Testis (tissue), 3 donors: ENCODE results near the gene GUCA1C. TPM values are rescaled to one million over a fixed set of nuclear protein-coding genes. Genes with fewer than 3 reads are reported as not detected.

ENCODE experiments used
- DNase-seq: peaks from one replicate; pipeline ENCODE4 v3.0.0-alpha.2; 2019
- H3K27ac ChIP-seq, 2 donors: fragments of 200-600 bp; sonication (generic); one replicate each; pipeline ENCODE4 v1.5.1; 2019
- H3K27me3 ChIP-seq: fragments of 200-600 bp; sonication (generic); one replicate; pipeline ENCODE4 v1.5.1; 2019
- H3K36me3 ChIP-seq: fragments of 200-600 bp; sonication (generic); one replicate; pipeline ENCODE4 v1.5.1; 2017; ENCODE audit warnings: low read depth; ENCODE audit errors: missing control alignments
- H3K4me1 ChIP-seq: fragments of 200-600 bp; sonication (generic); one replicate; pipeline ENCODE4 v1.5.1; 2019
- H3K4me3 ChIP-seq, 2 donors: fragments of 200-600 bp; sonication (generic); one replicate each; pipeline ENCODE4 v1.5.1; 2017 to 2019
- H3K9me3 ChIP-seq: fragments of 200-600 bp; sonication (generic); one replicate; pipeline ENCODE4 v1.5.1; 2017
- POLR2A ChIP-seq: fragments of 450-650 bp; IDR thresholded peaks from one replicate; pipeline ENCODE4 v1.6.1; 2017; ENCODE audit warnings: antibody characterized with exemption, mild to moderate bottlenecking, moderate library complexity
- WGBS, 2 donors: methylation state at CpG; one replicate each; pipeline ENCODE4 v1.1.5; 2018; 5-methylcytosine and 5-hydroxymethylcytosine counted together
- intact Hi-C: fragments of 100-400 bp; cut with DNase I; formaldehyde crosslinking; loops from one replicate; pipeline ENCODE4 v1.15.1; 2023; ENCODE audit warnings: low total_unique reads
- polyA plus RNA-seq: library from polyadenylated mRNA; stranded (reverse); fragments of 350-450 nt; fragmentation: Illumina TruSeq; extraction: RNeasy Lipid Tissue Mini Kit (QIAGEN cat#74804); gene quantifications from one replicate; pipeline ENCODE4 v1.2.3, GENCODE V29; 2014; ENCODE audit warnings: low read depth, low replicate concordance; ENCODE audit not compliant: insufficient read depth
- total RNA-seq, 2 donors: library from RNA; depleted of rRNA; stranded (reverse); fragments of >200 nt; gene quantifications; one replicate each; pipeline ENCODE4 v1.2.3, GENCODE V29; 2016
- TF ChIP-seq, protein P1 (sequence below), 3 experiments: fragments of 450-650 bp in 2 of 3; fragments of 200-600 bp in 1 of 3; sonication (generic) in 1 of 3; IDR thresholded peaks; one replicate each; pipeline ENCODE4 v1.5.1; 2016 to 2019; ENCODE audit warnings: antibody characterized with exemption in 3 of 3, mild to moderate bottlenecking in 2 of 3, moderate library complexity in 1 of 3

GUCA1C gene
- total and polyA plus RNA-seq, 3 donors from 2014 or later, result 0.87 to 2.0 (median 1.1) TPM

DNA sequence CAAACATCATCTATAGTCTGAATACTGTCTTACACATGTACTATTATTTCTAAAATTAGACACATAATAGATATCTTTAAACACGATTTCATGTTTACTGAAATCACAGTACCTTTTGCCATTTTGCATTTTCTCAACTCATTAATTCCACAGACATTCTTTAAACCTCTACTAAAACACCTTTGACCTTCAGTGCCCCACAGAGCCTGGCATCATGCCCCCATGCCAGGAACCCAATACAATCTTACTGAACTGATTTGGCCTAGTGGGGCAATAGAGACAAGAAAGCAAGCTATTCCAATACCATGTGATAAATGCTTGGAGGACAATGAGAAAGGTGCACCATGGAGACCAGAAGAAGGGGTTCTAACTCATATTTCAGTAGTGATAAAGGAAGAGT is 19.3 kb upstream of the GUCA1C start:
- no peaks in the 10 kb centered on the region for H3K27me3 ChIP-seq
- H3K27ac ChIP-seq, result no peak overlapping the region
- H3K4me1 ChIP-seq, result no peaks in the 10 kb centered on the region
- intact Hi-C loops, result no loop called here
- no peaks in the 10 kb centered on the region for H3K9me3 ChIP-seq
- DNase-seq, result no peak
- H3K36me3 ChIP-seq, result no peaks in the 10 kb centered on the region
- WGBS, 2 donors, result 76 to 79% methylated on average over 1 of the region's 1 CpG
- TF ChIP-seq, protein P1, sequence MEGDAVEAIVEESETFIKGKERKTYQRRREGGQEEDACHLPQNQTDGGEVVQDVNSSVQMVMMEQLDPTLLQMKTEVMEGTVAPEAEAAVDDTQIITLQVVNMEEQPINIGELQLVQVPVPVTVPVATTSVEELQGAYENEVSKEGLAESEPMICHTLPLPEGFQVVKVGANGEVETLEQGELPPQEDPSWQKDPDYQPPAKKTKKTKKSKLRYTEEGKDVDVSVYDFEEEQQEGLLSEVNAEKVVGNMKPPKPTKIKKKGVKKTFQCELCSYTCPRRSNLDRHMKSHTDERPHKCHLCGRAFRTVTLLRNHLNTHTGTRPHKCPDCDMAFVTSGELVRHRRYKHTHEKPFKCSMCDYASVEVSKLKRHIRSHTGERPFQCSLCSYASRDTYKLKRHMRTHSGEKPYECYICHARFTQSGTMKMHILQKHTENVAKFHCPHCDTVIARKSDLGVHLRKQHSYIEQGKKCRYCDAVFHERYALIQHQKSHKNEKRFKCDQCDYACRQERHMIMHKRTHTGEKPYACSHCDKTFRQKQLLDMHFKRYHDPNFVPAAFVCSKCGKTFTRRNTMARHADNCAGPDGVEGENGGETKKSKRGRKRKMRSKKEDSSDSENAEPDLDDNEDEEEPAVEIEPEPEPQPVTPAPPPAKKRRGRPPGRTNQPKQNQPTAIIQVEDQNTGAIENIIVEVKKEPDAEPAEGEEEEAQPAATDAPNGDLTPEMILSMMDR (IDR thresholded peaks at IDR 0.05), result no peak
- no peak for TF ChIP-seq POLR2A
- no peak overlapping the region for H3K4me3 ChIP-seq

DNA sequence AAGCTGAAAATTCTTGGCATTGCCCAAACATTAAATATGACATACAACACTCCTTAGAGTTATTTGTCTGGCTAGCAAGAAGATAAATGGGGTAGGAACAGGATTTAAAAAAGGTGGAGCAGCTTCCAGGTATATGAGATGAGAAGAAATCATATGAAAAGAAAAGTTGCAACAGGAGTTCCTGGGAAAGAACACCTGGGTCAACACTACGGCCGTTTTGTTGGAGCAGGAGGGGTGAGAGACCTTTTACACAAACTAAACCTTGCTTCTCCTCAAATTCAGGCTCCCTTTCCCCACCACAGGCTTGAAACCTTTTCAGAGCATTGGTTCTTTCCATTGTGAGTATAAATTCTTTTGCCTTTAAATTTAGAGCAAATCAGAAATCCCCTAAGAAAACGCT is 18.8 kb upstream of the GUCA1C start:
- WGBS, 2 donors, result 84 to 89% methylated on average over 3 of the region's 3 CpGs
- H3K36me3 ChIP-seq, result no peaks in the 10 kb centered on the region
- no peaks in the 10 kb centered on the region for H3K9me3 ChIP-seq
- H3K4me3 ChIP-seq, result no peak overlapping the region
- H3K27me3 ChIP-seq, result no peaks in the 10 kb centered on the region
- H3K4me1 ChIP-seq, result no peaks in the 10 kb centered on the region
- no peak overlapping the region for H3K27ac ChIP-seq
- intact Hi-C loops, result no loop called here
- DNase-seq, result no peak
- TF ChIP-seq, protein P1 (IDR thresholded peaks at IDR 0.05), result no peak
- TF ChIP-seq POLR2A, result no peak

DNA sequence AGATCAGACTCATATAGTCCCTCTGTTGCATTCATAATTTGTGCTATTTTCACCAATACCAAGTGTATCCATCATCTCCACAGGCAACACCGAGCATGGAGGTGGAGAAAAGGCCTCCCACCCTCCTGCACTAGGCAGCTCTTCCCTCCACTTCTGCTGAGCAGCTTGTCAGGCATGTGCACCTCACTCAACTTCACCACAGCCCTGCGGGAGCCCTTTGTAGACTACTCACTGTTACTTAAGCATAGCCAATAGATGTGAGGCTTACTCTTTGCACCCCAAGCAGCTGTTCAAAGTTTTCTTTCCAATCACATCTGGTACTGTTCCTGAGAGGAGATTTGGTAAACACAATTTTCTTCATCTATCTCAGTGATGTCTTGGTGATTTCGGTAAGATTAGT is 16.9 kb upstream of the GUCA1C start:
- TF ChIP-seq, protein P1 (IDR thresholded peaks at IDR 0.05), result no peak
- intact Hi-C loops, result no loop called here
- no peak overlapping the region for H3K4me3 ChIP-seq
- no peak overlapping the region for H3K27ac ChIP-seq
- 57 to 63% methylated on average over 3 of the region's 3 CpGs for WGBS, 2 donors
- no peak for DNase-seq
- H3K4me1 ChIP-seq, result no peaks in the 10 kb centered on the region
- H3K9me3 ChIP-seq, result no peaks in the 10 kb centered on the region
- no peaks in the 10 kb centered on the region for H3K36me3 ChIP-seq
- no peaks in the 10 kb centered on the region for H3K27me3 ChIP-seq

DNA sequence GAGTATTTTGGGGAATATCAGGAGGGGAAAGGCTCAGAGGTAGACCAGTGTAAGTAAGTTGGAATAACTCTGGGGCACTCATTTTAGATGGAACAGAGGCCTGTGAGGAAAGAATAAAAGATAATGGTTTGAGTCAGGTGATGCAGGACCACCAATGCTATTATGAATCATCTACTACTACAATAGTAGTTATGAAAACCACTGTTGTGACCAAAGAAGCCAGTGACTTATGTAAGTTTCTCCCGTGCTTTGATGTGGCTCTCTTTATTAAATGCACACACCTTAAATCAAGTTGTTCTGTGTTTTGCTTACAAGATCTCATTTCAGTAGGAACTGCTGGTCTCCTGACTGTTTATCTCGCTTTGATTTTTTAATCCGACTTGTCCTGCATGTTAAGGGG is 13.1 kb upstream of the GUCA1C start:
- no peak for DNase-seq
- Histone ChIP-seq H3K4me3 (no peak overlapping the region), H3K9me3 (no peaks in the 10 kb centered on the region), H3K36me3 (no peaks in the 10 kb centered on the region), H3K27ac (no peak overlapping the region), H3K4me1 (no peaks in the 10 kb centered on the region), H3K27me3 (no peaks in the 10 kb centered on the region)
- TF ChIP-seq, protein P1 (IDR thresholded peaks at IDR 0.05), result no peak
- no peak for TF ChIP-seq POLR2A
- WGBS, 2 donors, result 90 to 96% methylated on average over 3 of the region's 3 CpGs
- intact Hi-C loops, result no loop called here

DNA sequence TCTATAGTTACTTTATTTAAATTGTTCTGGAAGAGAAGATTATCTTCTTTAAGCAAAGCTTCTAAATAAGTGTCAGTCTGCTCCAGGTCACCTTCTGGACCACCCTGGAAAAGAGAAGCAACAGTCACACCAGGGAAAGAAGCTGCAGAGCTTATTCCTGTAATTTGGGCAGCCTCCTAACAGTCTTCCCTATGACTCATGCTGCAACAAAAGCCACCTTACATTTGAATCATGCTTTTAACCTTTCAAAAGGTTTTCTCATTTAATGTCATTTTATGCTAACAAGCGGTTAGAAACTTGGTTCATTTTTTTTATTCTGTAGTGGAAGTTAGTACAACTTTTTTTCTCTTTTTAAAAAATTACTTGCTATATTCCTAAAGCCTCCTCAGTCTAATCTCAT is 5.3 kb upstream of the GUCA1C start:
- Histone ChIP-seq H3K4me3 (no peak overlapping the region), H3K4me1 (no peaks in the 10 kb centered on the region), H3K36me3 (no peaks in the 10 kb centered on the region), H3K27me3 (no peaks in the 10 kb centered on the region), H3K9me3 (no peaks in the 10 kb centered on the region), H3K27ac (no peak overlapping the region)
- no peak for DNase-seq
- WGBS, 2 donors, result 82 to 85% methylated on average over 1 of the region's 1 CpG
- intact Hi-C loops, result no loop called here
- TF ChIP-seq, protein P1 (IDR thresholded peaks at IDR 0.05), result no peak
- TF ChIP-seq POLR2A, result no peak
